Measurements from ENCODE around the gene STC2. TPM values are rescaled to one million over a fixed set of nuclear protein-coding genes. Genes with fewer than 3 reads are reported as not detected.
A peak's percentile ranks its signal among the peaks of the same experiment; 100 is the strongest.

The STC2 gene
- total RNA-seq, 1 donor: 558 TPM

DNA sequence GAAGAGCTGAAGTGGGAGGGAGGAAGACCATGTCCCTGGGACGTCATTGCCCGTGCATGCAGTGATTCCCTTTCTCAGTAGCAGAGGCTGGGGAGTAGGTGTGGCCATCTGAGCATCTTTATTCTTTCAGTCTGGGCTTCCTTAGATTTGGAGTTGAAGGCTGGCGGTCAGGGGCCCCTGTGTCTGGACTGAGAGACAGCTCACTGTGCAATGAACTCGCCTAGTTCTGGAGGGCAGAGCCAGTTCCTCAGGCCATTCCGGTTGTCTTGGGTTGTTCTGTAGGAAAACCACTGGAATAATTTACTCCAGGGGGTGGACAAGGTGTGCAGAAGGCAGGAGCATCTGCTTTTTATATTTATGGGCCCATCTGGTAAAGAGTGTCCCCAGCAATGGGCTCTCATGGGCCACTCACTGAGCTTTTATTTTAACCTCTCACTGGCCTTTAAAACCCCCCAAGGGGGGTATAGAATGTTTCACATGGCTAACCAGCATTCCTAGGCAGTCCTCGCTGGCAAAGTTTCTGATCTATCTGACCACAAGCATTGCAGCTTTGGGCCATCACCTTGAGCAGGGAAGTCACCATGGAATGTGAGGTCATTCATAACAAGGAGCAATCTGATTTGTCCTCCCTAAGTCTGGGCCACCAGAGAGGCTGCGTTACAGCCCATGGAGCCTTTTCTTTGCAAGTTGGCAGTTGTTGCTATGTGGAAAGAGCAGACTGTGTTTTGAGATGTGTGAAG lies 9.2 kb downstream of the STC2 start:
- H3K79me2 ChIP-seq (ENCODE audit: insufficient read depth, low read length): peaks cover 32% of the 10 kb centered on the region
- TF ChIP-seq, protein P1, sequence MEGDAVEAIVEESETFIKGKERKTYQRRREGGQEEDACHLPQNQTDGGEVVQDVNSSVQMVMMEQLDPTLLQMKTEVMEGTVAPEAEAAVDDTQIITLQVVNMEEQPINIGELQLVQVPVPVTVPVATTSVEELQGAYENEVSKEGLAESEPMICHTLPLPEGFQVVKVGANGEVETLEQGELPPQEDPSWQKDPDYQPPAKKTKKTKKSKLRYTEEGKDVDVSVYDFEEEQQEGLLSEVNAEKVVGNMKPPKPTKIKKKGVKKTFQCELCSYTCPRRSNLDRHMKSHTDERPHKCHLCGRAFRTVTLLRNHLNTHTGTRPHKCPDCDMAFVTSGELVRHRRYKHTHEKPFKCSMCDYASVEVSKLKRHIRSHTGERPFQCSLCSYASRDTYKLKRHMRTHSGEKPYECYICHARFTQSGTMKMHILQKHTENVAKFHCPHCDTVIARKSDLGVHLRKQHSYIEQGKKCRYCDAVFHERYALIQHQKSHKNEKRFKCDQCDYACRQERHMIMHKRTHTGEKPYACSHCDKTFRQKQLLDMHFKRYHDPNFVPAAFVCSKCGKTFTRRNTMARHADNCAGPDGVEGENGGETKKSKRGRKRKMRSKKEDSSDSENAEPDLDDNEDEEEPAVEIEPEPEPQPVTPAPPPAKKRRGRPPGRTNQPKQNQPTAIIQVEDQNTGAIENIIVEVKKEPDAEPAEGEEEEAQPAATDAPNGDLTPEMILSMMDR (IDR thresholded peaks at IDR 0.05; ENCODE audit: extremely low read depth, low read depth, low read length): no peak
- no peak overlapping the region for H2AFZ ChIP-seq (ENCODE audit: low read length)
- peaks cover 80% of the 10 kb centered on the region for H3K36me3 ChIP-seq (ENCODE audit: insufficient read depth, low read length)
- no peaks in the 10 kb centered on the region for H3K27me3 ChIP-seq (ENCODE audit: insufficient read depth, low read length)
- peaks cover 25% of the 10 kb centered on the region for H4K20me1 ChIP-seq (ENCODE audit: insufficient read depth, low read length)
- no peaks in the 10 kb centered on the region for H3K9me3 ChIP-seq (ENCODE audit: low read depth, low read length)
- H3K4me1 ChIP-seq (ENCODE audit: insufficient read depth, low read length): peaks cover 41% of the 10 kb centered on the region
- no peak overlapping the region for H3K27ac ChIP-seq (ENCODE audit: low read depth, low read length)
- no peak overlapping the region for H3K4me2 ChIP-seq (ENCODE audit: insufficient read depth, low read length)
- DNase-seq (ENCODE audit: insufficient read length, low spot score, missing footprints): no peak
- H3K4me3 ChIP-seq (ENCODE audit: insufficient read depth, low read length): no peak overlapping the region

DNA sequence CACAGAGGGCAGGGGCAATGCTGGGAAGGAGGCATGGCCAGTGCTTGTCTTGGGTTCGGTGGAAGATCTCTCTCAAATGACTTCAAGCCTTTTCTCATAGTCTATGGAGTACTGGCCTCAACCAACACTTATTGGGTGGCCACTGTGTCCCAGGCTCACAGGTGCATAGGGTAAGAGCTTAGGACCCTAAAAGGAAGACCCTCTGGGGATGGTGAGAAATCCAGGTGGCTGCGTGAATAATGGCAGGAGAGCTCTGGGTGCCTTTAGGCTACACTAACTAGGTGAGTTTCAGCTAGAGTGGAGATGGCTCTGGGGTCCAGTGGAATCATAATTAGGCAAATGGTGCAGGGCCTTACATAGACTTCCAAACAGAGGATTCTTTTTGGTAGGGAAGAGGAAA lies 9.9 kb downstream of the STC2 start:
- no peaks in the 10 kb centered on the region for H3K9me3 ChIP-seq (ENCODE audit: low read depth, low read length)
- TF ChIP-seq, protein P1 (IDR thresholded peaks at IDR 0.05; ENCODE audit: extremely low read depth, low read depth, low read length): no peak
- H4K20me1 ChIP-seq (ENCODE audit: insufficient read depth, low read length): peaks cover 20% of the 10 kb centered on the region
- H3K27ac ChIP-seq (ENCODE audit: low read depth, low read length): no peak overlapping the region
- no peak for DNase-seq (ENCODE audit: insufficient read length, low spot score, missing footprints)
- peaks cover 24% of the 10 kb centered on the region for H3K79me2 ChIP-seq (ENCODE audit: insufficient read depth, low read length)
- H2AFZ ChIP-seq (ENCODE audit: low read length): no peak overlapping the region
- H3K4me2 ChIP-seq (ENCODE audit: insufficient read depth, low read length): no peak overlapping the region
- peaks cover 35% of the 10 kb centered on the region for H3K4me1 ChIP-seq (ENCODE audit: insufficient read depth, low read length)
- H3K36me3 ChIP-seq (ENCODE audit: insufficient read depth, low read length): peaks cover 73% of the 10 kb centered on the region
- no peaks in the 10 kb centered on the region for H3K27me3 ChIP-seq (ENCODE audit: insufficient read depth, low read length)
- H3K4me3 ChIP-seq (ENCODE audit: insufficient read depth, low read length): no peak overlapping the region

DNA sequence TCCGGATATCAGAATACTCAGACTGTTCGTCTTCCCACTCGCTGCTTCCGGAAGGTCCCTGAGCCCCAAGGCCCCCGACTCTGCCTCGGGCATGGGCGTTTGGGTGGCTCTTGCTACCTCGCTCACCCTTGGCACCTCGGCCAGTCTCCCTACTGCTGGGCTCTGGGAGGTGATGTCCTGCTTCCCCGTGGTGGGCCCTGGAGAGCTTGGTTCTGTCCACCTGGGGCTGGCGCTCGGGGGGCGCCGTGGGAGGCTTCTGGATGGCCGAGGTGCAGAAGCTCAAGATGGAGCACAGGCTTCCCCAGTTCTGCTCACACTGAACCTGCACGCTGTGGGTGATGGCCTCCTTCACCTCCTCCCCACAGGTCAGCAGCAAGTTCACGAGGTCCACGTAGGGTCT lies 10.4 kb downstream of the STC2 start:
- DNase-seq (ENCODE audit: insufficient read length, low spot score, missing footprints): no peak
- H4K20me1 ChIP-seq (ENCODE audit: insufficient read depth, low read length): peaks cover 15% of the 10 kb centered on the region
- no peaks in the 10 kb centered on the region for H3K9me3 ChIP-seq (ENCODE audit: low read depth, low read length)
- no peak overlapping the region for H3K27ac ChIP-seq (ENCODE audit: low read depth, low read length)
- peaks cover 20% of the 10 kb centered on the region for H3K79me2 ChIP-seq (ENCODE audit: insufficient read depth, low read length)
- peaks cover 68% of the 10 kb centered on the region for H3K36me3 ChIP-seq (ENCODE audit: insufficient read depth, low read length)
- no peak overlapping the region for H3K4me2 ChIP-seq (ENCODE audit: insufficient read depth, low read length)
- H3K27me3 ChIP-seq (ENCODE audit: insufficient read depth, low read length): no peaks in the 10 kb centered on the region
- peaks cover 32% of the 10 kb centered on the region for H3K4me1 ChIP-seq (ENCODE audit: insufficient read depth, low read length)
- H2AFZ ChIP-seq (ENCODE audit: low read length): no peak overlapping the region
- H3K4me3 ChIP-seq (ENCODE audit: insufficient read depth, low read length): no peak overlapping the region
- TF ChIP-seq, protein P1 (IDR thresholded peaks at IDR 0.05; ENCODE audit: extremely low read depth, low read depth, low read length): no peak

DNA sequence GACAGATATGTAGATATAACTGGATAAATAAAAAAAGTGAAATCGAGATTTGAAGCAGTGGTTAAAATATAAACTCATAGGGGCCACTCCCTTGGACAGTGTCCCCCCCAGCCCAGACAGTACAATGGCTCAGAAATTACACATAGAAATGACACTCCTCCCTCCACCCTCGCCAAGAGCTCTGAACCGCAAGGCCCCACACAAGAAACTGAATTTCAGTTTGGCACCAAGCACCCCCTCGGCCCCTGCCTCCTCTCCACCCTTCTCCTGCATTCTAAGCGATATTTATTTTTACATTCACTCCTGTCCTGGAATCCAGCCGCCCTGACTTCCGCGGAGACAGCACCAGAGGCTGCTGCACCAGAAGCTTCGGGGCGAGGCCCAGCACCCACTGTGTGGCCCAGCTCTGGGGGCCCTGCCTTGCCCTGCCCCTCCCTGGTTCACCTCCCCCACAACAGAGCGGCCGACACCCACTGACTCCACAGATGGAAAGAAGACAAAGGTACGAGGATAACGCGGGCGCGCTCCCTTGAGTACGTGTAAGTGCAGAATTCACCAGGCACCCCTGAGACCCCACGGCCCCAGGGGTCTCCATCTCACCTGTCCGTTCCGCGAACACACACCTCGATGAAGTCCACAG lies 11.0 kb downstream of the STC2 start:
- peaks cover 26% of the 10 kb centered on the region for H3K4me1 ChIP-seq (ENCODE audit: insufficient read depth, low read length)
- peaks cover 15% of the 10 kb centered on the region for H4K20me1 ChIP-seq (ENCODE audit: insufficient read depth, low read length)
- H3K27ac ChIP-seq (ENCODE audit: low read depth, low read length): peak overlapping the region; percentile 81
- no peak overlapping the region for H3K4me3 ChIP-seq (ENCODE audit: insufficient read depth, low read length)
- H3K9me3 ChIP-seq (ENCODE audit: low read depth, low read length): no peaks in the 10 kb centered on the region
- no peaks in the 10 kb centered on the region for H3K27me3 ChIP-seq (ENCODE audit: insufficient read depth, low read length)
- H3K36me3 ChIP-seq (ENCODE audit: insufficient read depth, low read length): peaks cover 61% of the 10 kb centered on the region
- DNase-seq (ENCODE audit: insufficient read length, low spot score, missing footprints): no peak
- no peak overlapping the region for H2AFZ ChIP-seq (ENCODE audit: low read length)
- H3K4me2 ChIP-seq (ENCODE audit: insufficient read depth, low read length): no peak overlapping the region
- TF ChIP-seq, protein P1 (IDR thresholded peaks at IDR 0.05; ENCODE audit: extremely low read depth, low read depth, low read length): no peak
- H3K79me2 ChIP-seq (ENCODE audit: insufficient read depth, low read length): peaks cover 14% of the 10 kb centered on the region

Data from osteoblast (primary cell).